ENCODE results near the gene SERGEF.

SERGEF gene

DNA sequence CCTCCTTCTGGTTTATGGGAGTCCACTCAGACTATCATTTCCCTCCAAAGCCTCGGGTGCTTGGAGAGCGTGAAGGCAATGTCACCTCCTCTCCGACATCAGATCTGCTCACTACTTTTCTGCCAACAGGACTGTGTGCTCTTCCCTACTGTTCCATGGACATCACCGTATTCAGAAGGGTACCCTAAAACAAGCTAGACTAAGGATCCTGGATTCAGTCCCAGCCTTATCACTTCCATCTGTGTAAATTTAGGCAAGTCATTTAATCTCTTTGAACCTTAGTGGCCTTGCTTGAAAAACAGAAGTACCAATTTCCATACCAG, 200.0 kb downstream of the SERGEF start:
- TF ChIP-seq, protein P1, sequence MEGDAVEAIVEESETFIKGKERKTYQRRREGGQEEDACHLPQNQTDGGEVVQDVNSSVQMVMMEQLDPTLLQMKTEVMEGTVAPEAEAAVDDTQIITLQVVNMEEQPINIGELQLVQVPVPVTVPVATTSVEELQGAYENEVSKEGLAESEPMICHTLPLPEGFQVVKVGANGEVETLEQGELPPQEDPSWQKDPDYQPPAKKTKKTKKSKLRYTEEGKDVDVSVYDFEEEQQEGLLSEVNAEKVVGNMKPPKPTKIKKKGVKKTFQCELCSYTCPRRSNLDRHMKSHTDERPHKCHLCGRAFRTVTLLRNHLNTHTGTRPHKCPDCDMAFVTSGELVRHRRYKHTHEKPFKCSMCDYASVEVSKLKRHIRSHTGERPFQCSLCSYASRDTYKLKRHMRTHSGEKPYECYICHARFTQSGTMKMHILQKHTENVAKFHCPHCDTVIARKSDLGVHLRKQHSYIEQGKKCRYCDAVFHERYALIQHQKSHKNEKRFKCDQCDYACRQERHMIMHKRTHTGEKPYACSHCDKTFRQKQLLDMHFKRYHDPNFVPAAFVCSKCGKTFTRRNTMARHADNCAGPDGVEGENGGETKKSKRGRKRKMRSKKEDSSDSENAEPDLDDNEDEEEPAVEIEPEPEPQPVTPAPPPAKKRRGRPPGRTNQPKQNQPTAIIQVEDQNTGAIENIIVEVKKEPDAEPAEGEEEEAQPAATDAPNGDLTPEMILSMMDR (IDR thresholded peaks at IDR 0.05): no peak
- Histone ChIP-seq H3K4me3 (ENCODE audit: low read depth in 1 of 2, low read length in 1 of 2) (no peak overlapping the region), H3K9me3 (no peaks in the 10 kb centered on the region), H3K36me3 (no peaks in the 10 kb centered on the region), H3K27me3 (no peaks in the 10 kb centered on the region), H3K27ac (no peak overlapping the region), H3K4me1 (ENCODE audit: control insufficient read depth in 1 of 2, insufficient read depth in 1 of 2, low read depth in 1 of 2, low read length in 1 of 2) (no peaks in the 10 kb centered on the region)

DNA sequence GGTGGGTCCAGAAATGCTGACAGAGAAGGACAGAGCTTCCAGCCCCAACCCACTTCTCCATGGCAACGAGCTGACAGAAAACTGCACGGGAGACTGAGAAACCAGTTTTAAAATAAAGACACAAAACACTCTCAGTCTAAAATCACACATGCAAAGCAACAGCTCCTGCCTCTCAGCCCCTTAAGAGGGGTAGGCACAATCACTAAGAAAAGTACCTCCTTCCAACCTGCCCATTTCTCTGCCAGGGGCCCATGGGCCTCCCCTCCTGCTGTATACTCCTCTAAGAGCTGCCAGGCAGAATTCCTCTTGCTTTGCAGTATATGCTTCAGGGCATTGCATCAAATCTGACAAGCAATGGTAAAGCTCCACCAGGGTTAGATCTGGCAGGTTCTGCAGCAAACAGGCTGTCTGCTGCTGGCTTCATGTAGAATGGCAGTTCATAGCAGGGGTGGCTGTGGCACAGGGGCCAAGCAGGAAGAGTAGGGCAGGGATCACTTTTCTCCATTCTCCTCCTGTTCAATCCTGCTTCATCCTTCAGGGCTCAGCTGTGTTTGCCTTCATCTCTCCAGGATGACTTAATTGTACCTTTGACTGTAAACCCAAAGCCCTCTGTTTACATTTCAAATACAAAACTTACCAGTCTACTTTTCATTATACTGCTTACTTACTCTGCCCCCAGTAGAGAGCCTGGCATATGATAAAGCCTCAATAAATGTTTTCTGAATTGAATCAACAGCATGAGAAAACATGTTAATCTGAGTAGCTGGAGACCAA, 200.6 kb downstream of the SERGEF start:
- TF ChIP-seq, protein P1 (IDR thresholded peaks at IDR 0.05): no peak

DNA sequence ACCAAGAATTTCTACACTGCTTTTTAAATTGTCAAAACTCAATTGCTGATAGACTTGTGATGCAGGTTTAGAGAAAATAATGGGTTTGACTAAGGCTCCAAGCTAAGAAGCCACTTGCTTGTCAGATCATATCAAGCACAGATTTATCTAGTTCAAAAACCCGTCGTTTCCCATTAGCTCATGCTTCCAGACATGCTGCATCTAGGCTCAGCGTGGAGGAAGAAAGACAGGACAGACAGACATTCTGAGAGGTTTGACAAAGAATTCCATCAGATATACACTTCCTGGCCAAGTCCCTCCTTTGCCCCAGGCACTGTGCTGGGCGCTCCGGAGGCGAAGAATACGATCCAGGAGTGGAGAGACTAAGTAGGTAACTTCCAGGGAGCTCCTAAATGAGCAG, 201.5 kb downstream of the SERGEF start:
- H3K27me3 ChIP-seq: no peaks in the 10 kb centered on the region
- no peak overlapping the region for H3K27ac ChIP-seq
- H3K4me3 ChIP-seq (ENCODE audit: low read depth in 1 of 2, low read length in 1 of 2): no peak overlapping the region
- H3K4me1 ChIP-seq (ENCODE audit: control insufficient read depth in 1 of 2, insufficient read depth in 1 of 2, low read depth in 1 of 2, low read length in 1 of 2): no peaks in the 10 kb centered on the region
- TF ChIP-seq, protein P1 (IDR thresholded peaks at IDR 0.05): no peak
- H3K36me3 ChIP-seq: no peaks in the 10 kb centered on the region
- H3K9me3 ChIP-seq: no peaks in the 10 kb centered on the region

More for the DNA sequence above, 200.6 kb downstream of the SERGEF start:
- H3K36me3 ChIP-seq: no peaks in the 10 kb centered on the region
- H3K4me1 ChIP-seq (ENCODE audit: control insufficient read depth in 1 of 2, insufficient read depth in 1 of 2, low read depth in 1 of 2, low read length in 1 of 2): no peaks in the 10 kb centered on the region
- no peak overlapping the region for H3K27ac ChIP-seq
- no peaks in the 10 kb centered on the region for H3K27me3 ChIP-seq
- H3K9me3 ChIP-seq: no peaks in the 10 kb centered on the region
- no peak overlapping the region for H3K4me3 ChIP-seq (ENCODE audit: low read depth in 1 of 2, low read length in 1 of 2)

DNA sequence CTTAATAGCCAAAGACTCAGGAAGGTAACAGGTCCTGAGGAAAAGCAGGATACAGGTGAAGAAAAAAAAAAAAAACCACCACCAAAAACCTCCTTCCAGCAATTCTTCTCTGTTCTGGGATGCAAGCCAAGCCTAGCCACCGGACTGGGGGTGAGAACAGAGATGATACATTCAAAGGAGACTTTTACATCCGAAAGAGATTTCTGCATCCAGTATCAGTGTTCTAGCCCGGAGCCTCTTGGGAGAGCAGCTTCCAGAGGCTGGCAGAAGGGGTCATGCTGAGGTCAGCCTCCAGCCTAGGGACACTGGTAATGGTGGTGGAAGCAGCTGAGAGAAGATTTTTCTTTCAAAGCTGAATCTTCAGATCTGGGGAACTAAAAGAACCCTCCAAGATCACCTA, 202.1 kb downstream of the SERGEF start:
- H3K4me1 ChIP-seq (ENCODE audit: control insufficient read depth in 1 of 2, insufficient read depth in 1 of 2, low read depth in 1 of 2, low read length in 1 of 2): no peaks in the 10 kb centered on the region
- TF ChIP-seq, protein P1 (IDR thresholded peaks at IDR 0.05): no peak
- H3K27me3 ChIP-seq: no peaks in the 10 kb centered on the region
- H3K4me3 ChIP-seq (ENCODE audit: low read depth in 1 of 2, low read length in 1 of 2): no peak overlapping the region
- H3K27ac ChIP-seq: no peak overlapping the region
- no peaks in the 10 kb centered on the region for H3K9me3 ChIP-seq
- no peaks in the 10 kb centered on the region for H3K36me3 ChIP-seq

DNA sequence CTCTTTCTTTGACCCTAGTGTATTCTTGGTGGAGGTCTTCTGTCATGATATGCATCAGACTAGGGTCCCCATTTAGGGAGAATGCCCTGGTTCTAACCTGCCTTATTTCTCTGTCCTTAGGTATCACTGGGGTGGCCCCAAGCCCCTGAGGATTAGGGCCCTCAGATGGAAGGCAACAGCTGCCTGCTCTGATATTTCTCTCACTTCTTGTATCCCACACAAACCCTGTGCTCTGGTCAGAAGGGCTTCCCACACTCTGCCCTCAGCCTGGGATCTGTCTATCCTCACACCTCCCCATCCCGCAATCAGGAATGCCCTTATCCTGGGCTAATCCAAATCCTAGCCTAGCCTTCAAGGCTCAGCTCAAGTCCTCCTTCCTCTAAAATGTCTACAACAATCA, 202.8 kb downstream of the SERGEF start:
- H3K9me3 ChIP-seq: no peaks in the 10 kb centered on the region
- H3K4me1 ChIP-seq (ENCODE audit: control insufficient read depth in 1 of 2, insufficient read depth in 1 of 2, low read depth in 1 of 2, low read length in 1 of 2): no peaks in the 10 kb centered on the region
- H3K27me3 ChIP-seq: no peaks in the 10 kb centered on the region
- no peaks in the 10 kb centered on the region for H3K36me3 ChIP-seq
- no peak overlapping the region for H3K4me3 ChIP-seq (ENCODE audit: low read depth in 1 of 2, low read length in 1 of 2)
- TF ChIP-seq, protein P1 (IDR thresholded peaks at IDR 0.05): no peak
- no peak overlapping the region for H3K27ac ChIP-seq
